Urinary bladder (tissue), 4 donors: ENCODE results near the gene ABCC4. TPM values are rescaled to one million over a fixed set of nuclear protein-coding genes. Genes with fewer than 3 reads are reported as not detected.

Source experiments
- DNase-seq: peaks from one replicate; pipeline ENCODE4 v3.0.0-alpha.2; 2015; ENCODE audit errors: extremely low spot score
- H3K27ac ChIP-seq: one replicate; pipeline ENCODE4 v1.5.1; 2013; ENCODE audit warnings: low read depth, mild to moderate bottlenecking, moderate library complexity
- H3K36me3 ChIP-seq: one replicate; pipeline ENCODE4 v1.6.1; 2013; ENCODE audit warnings: mild to moderate bottlenecking, moderate library complexity; ENCODE audit not compliant: insufficient read depth
- H3K4me1 ChIP-seq: one replicate; pipeline ENCODE4 v1.6.1; 2013; ENCODE audit warnings: mild to moderate bottlenecking, moderate library complexity; ENCODE audit not compliant: insufficient read depth
- H3K4me3 ChIP-seq: one replicate; pipeline ENCODE4 v1.5.1; 2013; ENCODE audit warnings: low read depth, low read length
- WGBS: extraction: QIAGEN DNeasy Blood & Tissue Kit; methylation state at CpG from one replicate; pipeline ENCODE4 v1.1.7; 2013; 5-methylcytosine and 5-hydroxymethylcytosine counted together
- polyA plus RNA-seq: library from polyadenylated mRNA; stranded (reverse); fragments of 200-250 nt; gene quantifications from one replicate; pipeline ENCODE4 v1.2.3, GENCODE V29; 2013
- total RNA-seq: library from RNA; depleted of rRNA; stranded (reverse); fragments of >200 nt; gene quantifications from one replicate; pipeline ENCODE4 v1.2.3, GENCODE V29; 2014
- donor health status: healthy with polysubstance abuse.
- donor health status: healthy.

The ABCC4 gene
- total and polyA plus RNA-seq, 2 donors, result 31.4 to 32.5 TPM

DNA sequence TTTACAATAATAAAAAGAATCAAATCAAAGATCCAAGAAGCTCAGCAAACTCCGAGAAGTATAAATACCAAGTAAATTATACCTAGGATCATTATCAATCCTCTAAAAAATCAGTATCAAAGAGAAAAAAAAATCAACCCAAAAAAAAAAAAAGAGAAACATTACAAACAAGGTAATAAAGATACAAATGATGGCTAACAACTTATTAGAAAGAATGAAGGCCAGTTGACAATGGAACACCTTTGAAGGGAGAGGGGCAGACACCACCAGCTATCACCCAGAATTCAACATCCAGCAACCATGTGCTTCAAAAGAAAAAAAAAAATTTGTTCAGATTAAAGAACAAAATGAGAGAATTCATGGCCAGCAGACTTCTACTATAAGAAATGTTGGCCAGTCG is 77.2 kb downstream of the ABCC4 start:
- 94% methylated on average over 2 of the region's 2 CpGs for WGBS
- Histone ChIP-seq H3K4me3 (no peak overlapping the region), H3K27ac (no peak overlapping the region), H3K4me1 (no peaks in the 10 kb centered on the region), H3K36me3 (no peaks in the 10 kb centered on the region)
- no peak for DNase-seq

DNA sequence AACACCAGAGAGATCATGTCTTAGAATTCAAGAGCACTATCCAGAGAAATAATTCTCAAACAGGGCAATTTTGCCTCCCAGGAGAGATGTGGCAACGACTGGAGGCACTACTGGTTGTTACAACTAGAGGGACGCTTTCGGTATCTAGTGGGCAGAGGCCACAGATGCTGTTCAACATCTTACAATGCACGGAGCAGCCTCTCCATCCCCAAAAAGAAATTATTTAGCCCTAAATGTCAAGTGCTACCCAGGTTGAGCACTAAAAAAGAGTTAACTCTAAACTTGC is 78.6 kb downstream of the ABCC4 start:
- 94% methylated on average over 4 of the region's 4 CpGs for WGBS
- no peak for DNase-seq

GRCh38 chr13:95221971-95222732 is 79.1 kb downstream of the ABCC4 start:
- no peak for DNase-seq
- WGBS, result 73% methylated on average over 8 of the region's 8 CpGs
- Histone ChIP-seq H3K4me3 (no peak overlapping the region), H3K36me3 (no peaks in the 10 kb centered on the region), H3K4me1 (no peaks in the 10 kb centered on the region), H3K27ac (no peak overlapping the region)

More for the DNA sequence above, 78.6 kb downstream of the ABCC4 start:
- no peaks in the 10 kb centered on the region for H3K4me1 ChIP-seq
- H3K27ac ChIP-seq, result no peak overlapping the region
- no peaks in the 10 kb centered on the region for H3K36me3 ChIP-seq
- H3K4me3 ChIP-seq, result no peak overlapping the region

DNA sequence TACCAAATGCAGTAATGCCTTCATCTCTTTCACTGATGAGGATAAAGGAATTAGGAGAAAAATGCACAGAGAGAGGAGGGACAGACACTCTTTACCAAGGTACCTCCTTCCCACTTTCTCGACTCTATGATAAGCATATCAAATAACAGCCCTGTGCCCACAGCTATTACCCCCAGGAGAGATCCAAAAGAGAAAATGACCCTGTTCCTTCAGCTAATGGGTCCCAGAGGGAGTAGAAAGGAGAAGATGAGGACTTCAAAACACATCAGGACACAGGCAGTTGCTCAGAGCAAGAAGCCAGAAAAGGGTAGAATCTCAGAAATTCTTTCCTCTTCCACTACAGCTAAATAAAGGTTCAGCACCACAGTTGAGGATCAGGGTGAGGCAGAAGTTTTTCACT is 80.6 kb downstream of the ABCC4 start:
- no peaks in the 10 kb centered on the region for H3K36me3 ChIP-seq
- H3K4me3 ChIP-seq, result no peak overlapping the region
- H3K27ac ChIP-seq, result no peak overlapping the region
- DNase-seq, result no peak
- H3K4me1 ChIP-seq, result no peaks in the 10 kb centered on the region
- WGBS, result 74% methylated on average over 1 of the region's 1 CpG

DNA sequence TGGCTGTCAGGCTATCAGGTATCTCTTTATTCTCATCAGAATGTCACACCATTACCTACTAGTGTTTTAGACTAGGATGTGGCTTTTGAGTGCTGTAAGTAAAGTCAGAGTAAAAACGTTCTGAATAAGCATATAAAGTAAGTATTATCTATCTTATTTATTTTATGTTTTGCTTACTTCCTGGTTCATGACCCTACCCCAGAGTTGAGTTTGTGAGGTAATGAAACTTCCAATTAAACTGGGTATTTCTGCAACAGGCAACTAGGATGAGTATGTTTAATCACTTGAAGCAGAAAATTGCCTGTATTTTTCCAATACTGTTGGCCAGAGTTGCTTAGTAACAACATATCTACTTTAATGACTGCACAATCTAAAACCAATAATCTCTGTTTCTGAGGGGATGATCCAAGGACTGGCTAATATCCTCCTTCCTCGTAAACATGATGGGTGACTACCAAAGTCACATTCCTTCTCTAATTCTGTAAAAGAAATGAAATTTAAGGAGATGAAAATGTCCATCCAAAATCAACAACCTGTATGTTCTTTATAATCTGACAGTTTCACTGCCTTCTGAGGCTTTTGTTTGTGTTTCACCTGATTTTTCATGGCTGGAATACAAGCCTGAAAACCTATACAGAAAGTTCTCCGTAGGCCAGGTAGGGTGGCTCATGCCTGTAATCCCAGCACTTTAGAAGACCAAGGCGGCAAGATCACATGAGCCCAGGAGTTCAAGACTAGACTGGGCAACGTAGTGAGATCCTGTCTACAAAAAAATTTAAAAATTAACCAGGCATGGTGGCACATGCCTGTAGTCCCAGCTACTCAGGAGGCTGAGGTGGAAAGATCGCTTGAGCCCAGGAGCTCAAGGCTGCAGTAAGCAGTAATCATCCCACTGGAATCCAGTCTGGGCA is 83.1 kb downstream of the ABCC4 start:
- DNase-seq, result no peak
- WGBS, result 49% methylated on average over 6 of the region's 6 CpGs
- H3K4me1 ChIP-seq, result no peaks in the 10 kb centered on the region
- no peak overlapping the region for H3K27ac ChIP-seq
- H3K36me3 ChIP-seq, result no peaks in the 10 kb centered on the region
- H3K4me3 ChIP-seq, result no peak overlapping the region

DNA sequence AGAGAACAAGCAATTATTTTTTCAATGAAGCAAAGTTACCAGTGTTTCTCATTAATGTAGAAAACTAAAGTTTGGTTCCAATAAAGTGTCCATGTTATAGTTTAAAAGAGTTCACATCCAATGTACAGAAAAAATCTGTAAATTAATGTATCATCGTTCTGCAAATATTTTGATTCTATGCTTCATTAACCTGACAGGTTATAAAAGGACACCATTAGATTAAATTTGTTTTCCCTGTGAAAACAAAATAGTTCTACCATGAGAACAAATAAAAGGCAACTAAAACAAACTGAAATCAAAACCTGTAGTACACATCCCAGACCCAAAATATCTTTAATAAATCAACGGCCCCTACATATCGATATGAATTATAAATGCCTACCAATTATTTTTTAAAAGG is 85.1 kb downstream of the ABCC4 start:
- H3K27ac ChIP-seq, result no peak overlapping the region
- no peaks in the 10 kb centered on the region for H3K4me1 ChIP-seq
- 84% methylated on average over 3 of the region's 3 CpGs for WGBS
- DNase-seq, result no peak
- no peaks in the 10 kb centered on the region for H3K36me3 ChIP-seq
- H3K4me3 ChIP-seq, result no peak overlapping the region

GRCh38 chr13:95212983-95213850 is 88.0 kb downstream of the ABCC4 start:
- no peak overlapping the region for H3K4me3 ChIP-seq
- no peak overlapping the region for H3K27ac ChIP-seq
- H3K4me1 ChIP-seq, result no peaks in the 10 kb centered on the region
- 72% methylated on average over 11 of the region's 11 CpGs for WGBS
- DNase-seq, result no peak
- H3K36me3 ChIP-seq, result no peaks in the 10 kb centered on the region

DNA sequence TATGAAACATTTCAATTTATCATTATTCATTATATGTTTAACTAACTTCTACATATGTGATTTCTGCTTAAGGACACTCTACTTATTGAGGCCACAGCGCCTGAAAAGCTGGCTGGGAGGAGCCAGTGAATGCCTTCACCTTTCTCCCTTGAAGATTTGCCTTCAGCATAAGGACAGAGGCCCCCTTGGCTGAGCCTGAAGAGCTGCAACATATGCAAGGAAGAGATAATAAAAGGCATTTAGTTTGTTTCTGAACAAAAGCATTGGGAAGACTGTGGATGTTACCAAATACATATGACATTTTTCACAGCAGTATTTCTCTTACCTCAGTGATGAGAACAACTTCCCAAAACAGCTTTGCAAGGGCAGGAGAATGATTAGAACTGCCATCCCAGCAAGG is 92.1 kb downstream of the ABCC4 start:
- Histone ChIP-seq H3K4me3 (no peak overlapping the region), H3K4me1 (no peaks in the 10 kb centered on the region), H3K36me3 (no peaks in the 10 kb centered on the region), H3K27ac (no peak overlapping the region)
- no peak for DNase-seq
- WGBS, result 99% methylated on average over 1 of the region's 1 CpG

- DNase-seq, result no peak
- Histone ChIP-seq H3K36me3 (no peaks in the 10 kb centered on the region), H3K4me1 (no peaks in the 10 kb centered on the region), H3K27ac (no peak overlapping the region), H3K4me3 (no peak overlapping the region)
- 81% methylated on average over 12 of the region's 12 CpGs for WGBS
These were observed 93.4 kb downstream of the ABCC4 start for GRCh38 chr13:95207769-95208366.

DNA sequence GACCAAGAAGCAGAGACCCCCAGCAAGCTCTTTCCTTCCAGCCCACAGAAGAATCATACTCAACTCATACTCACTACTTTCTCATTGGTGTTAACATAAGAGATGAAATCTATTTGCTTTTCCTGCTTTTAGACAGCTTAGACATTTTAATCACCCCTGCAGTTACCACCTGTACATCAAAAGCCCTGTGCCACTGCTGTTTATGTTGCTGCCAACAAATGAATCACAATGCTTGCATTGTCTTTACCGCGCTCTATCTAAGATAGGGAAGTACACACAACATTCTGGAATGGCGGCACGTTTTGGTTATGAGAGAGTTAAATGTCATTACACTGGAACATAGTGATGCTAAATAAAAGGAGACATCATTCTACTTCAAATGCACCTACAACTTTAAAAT is 95.1 kb downstream of the ABCC4 start:
- 92% methylated on average over 4 of the region's 4 CpGs for WGBS

GRCh38 chr13:95204231-95204765 is 97.0 kb downstream of the ABCC4 start:
- no peak for DNase-seq
- Histone ChIP-seq H3K4me3 (no peak overlapping the region), H3K4me1 (no peaks in the 10 kb centered on the region), H3K36me3 (no peaks in the 10 kb centered on the region), H3K27ac (no peak overlapping the region)
- WGBS, result 92% methylated on average over 7 of the region's 7 CpGs

More for the DNA sequence above, 95.1 kb downstream of the ABCC4 start:
- no peak for DNase-seq
- no peak overlapping the region for H3K27ac ChIP-seq
- H3K4me1 ChIP-seq, result no peaks in the 10 kb centered on the region
- H3K4me3 ChIP-seq, result no peak overlapping the region
- H3K36me3 ChIP-seq, result no peaks in the 10 kb centered on the region

- no peak for DNase-seq
- Histone ChIP-seq H3K36me3 (no peaks in the 10 kb centered on the region), H3K4me1 (no peaks in the 10 kb centered on the region), H3K4me3 (no peak overlapping the region), H3K27ac (no peak overlapping the region)
- 84% methylated on average over 12 of the region's 12 CpGs for WGBS
These were observed 99.2 kb downstream of the ABCC4 start for GRCh38 chr13:95201814-95202651.
